ENCODE results near the gene FOXP1. TPM values are rescaled to one million over a fixed set of nuclear protein-coding genes. Genes with fewer than 3 reads are reported as not detected.

Gene FOXP1
- total RNA-seq, 1 donor from 2014 or later, result 27.3 TPM

DNA sequence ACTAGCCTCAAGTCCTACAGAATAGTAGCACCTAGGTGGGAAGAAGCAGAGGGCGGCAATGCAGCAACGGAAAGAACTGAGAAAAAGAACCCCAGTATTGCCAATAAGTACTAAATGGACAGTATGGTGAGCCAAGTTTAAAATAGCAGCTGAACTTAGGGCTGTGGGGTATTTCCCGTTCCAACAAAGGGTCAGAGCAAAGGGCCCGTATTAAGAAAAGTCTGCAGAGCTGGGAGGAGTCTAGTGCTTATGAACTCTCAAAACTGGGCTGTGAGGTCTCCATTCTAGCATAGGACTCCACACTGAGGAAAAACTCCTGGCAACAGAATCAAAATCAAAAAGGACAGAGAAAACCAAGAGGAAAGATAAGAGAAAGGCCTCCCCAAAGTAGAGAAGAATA is 250.7 kb downstream of the FOXP1 start:
- Histone ChIP-seq H3K9me3 (ENCODE audit: low read depth) (no peaks in the 10 kb centered on the region), H3K36me3 (no peaks in the 10 kb centered on the region), H4K20me1 (ENCODE audit: low read depth) (no peaks in the 10 kb centered on the region), H3K27me3 (no peaks in the 10 kb centered on the region), H2AFZ (replicated peaks) (no peak overlapping the region), H3K9ac (no peak overlapping the region), H3K4me3 (no peak overlapping the region), H3K27ac (no peak overlapping the region), H3F3A (ENCODE audit: low read depth) (no peaks in the 10 kb centered on the region), H3K4me1 (peaks cover 3% of the 10 kb centered on the region), H3K79me2 (ENCODE audit: low read depth) (no peaks in the 10 kb centered on the region), H3K4me2 (no peak overlapping the region)
- DNase-seq (ENCODE audit: low spot score), result no peak
- Mint-ChIP-seq H3K27ac (no peak overlapping the region), H3K4me3 (no peak overlapping the region), H3K4me1 (peaks cover 3% of the 10 kb centered on the region), H3K36me3 (peaks cover 19% of the 10 kb centered on the region), H3K27me3 (ENCODE audit: insufficient read depth, low read depth) (no peaks in the 10 kb centered on the region), H3K9me3 (peaks cover 6% of the 10 kb centered on the region)
- no peak for TF ChIP-seq EZH2 (IDR thresholded peaks at IDR 0.05)
- no peak for TF ChIP-seq EZH2phosphoT487 (IDR thresholded peaks at IDR 0.05)
- TF ChIP-seq, protein P1, sequence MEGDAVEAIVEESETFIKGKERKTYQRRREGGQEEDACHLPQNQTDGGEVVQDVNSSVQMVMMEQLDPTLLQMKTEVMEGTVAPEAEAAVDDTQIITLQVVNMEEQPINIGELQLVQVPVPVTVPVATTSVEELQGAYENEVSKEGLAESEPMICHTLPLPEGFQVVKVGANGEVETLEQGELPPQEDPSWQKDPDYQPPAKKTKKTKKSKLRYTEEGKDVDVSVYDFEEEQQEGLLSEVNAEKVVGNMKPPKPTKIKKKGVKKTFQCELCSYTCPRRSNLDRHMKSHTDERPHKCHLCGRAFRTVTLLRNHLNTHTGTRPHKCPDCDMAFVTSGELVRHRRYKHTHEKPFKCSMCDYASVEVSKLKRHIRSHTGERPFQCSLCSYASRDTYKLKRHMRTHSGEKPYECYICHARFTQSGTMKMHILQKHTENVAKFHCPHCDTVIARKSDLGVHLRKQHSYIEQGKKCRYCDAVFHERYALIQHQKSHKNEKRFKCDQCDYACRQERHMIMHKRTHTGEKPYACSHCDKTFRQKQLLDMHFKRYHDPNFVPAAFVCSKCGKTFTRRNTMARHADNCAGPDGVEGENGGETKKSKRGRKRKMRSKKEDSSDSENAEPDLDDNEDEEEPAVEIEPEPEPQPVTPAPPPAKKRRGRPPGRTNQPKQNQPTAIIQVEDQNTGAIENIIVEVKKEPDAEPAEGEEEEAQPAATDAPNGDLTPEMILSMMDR (IDR thresholded peaks at IDR 0.05), result no peak

DNA sequence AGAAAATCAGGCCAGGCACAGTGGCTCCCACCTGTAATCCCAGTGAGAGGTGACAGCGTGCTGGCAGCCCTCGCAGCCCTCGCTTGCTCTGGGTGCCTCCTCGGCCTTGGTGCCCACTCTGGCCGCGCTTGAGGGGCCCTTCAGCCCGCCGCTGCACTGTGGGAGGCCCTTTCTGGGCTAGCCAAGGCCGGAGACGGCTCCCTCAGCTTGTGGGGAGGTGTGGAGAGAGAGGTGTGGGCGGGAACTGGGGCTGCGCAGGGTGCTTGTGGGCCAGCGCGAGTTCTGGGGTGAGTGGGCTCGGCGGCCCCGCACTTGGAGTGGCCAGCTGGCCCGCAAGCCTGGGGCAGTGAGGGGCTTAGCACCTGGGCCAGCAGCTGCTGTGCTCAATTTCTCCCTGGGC is 252.6 kb downstream of the FOXP1 start:
- Histone ChIP-seq H3K9ac (no peak overlapping the region), H2AFZ (replicated peaks) (no peak overlapping the region), H3K9me3 (ENCODE audit: low read depth) (no peaks in the 10 kb centered on the region), H3K36me3 (no peaks in the 10 kb centered on the region), H3K27me3 (no peaks in the 10 kb centered on the region), H3F3A (ENCODE audit: low read depth) (no peaks in the 10 kb centered on the region), H3K27ac (no peak overlapping the region), H3K4me1 (peaks cover 3% of the 10 kb centered on the region), H3K4me2 (no peak overlapping the region), H4K20me1 (ENCODE audit: low read depth) (no peaks in the 10 kb centered on the region), H3K79me2 (ENCODE audit: low read depth) (no peaks in the 10 kb centered on the region), H3K4me3 (no peak overlapping the region)
- no peak for DNase-seq (ENCODE audit: low spot score)
- Mint-ChIP-seq H3K27me3 (ENCODE audit: insufficient read depth, low read depth) (no peaks in the 10 kb centered on the region), H3K4me1 (no peaks in the 10 kb centered on the region), H3K36me3 (peaks cover 19% of the 10 kb centered on the region), H3K9me3 (peaks cover 6% of the 10 kb centered on the region), H3K4me3 (no peak overlapping the region), H3K27ac (no peak overlapping the region)
- TF ChIP-seq, protein P1 (IDR thresholded peaks at IDR 0.05), result no peak
- no peak for TF ChIP-seq EZH2phosphoT487 (IDR thresholded peaks at IDR 0.05)
- TF ChIP-seq EZH2 (IDR thresholded peaks at IDR 0.05), result no peak

DNA sequence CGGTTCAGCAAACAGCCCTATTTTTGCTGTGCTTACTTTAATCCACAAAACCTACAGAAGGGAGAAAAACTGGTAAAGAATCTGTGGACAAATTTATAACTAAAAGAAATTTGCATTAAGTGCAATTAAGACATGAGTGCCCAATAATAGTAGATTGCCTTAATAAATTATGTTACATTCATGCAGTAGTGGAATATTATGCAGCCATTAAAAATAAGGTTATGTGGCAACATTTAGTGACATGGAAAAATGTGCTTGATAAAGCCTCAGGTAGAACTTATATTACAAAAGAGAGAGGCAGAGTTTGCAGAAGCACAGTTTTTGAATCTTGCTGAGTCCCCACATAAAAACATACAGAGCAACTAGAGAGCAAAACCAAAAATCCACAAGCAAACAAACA is 253.0 kb downstream of the FOXP1 start:
- TF ChIP-seq, protein P1 (IDR thresholded peaks at IDR 0.05), result no peak
- TF ChIP-seq EZH2phosphoT487 (IDR thresholded peaks at IDR 0.05) (no peak), EZH2 (IDR thresholded peaks at IDR 0.05) (no peak)
- Mint-ChIP-seq H3K27me3 (ENCODE audit: insufficient read depth, low read depth) (no peaks in the 10 kb centered on the region), H3K36me3 (peaks cover 19% of the 10 kb centered on the region), H3K4me3 (no peak overlapping the region), H3K27ac (no peak overlapping the region), H3K9me3 (peaks cover 6% of the 10 kb centered on the region), H3K4me1 (no peaks in the 10 kb centered on the region)
- no peak for DNase-seq (ENCODE audit: low spot score)
- Histone ChIP-seq H2AFZ (replicated peaks) (no peak overlapping the region), H3K27me3 (no peaks in the 10 kb centered on the region), H3F3A (ENCODE audit: low read depth) (no peaks in the 10 kb centered on the region), H3K27ac (no peak overlapping the region), H3K79me2 (ENCODE audit: low read depth) (no peaks in the 10 kb centered on the region), H4K20me1 (ENCODE audit: low read depth) (no peaks in the 10 kb centered on the region), H3K4me2 (no peak overlapping the region), H3K4me3 (no peak overlapping the region), H3K4me1 (peaks cover 3% of the 10 kb centered on the region), H3K9me3 (ENCODE audit: low read depth) (no peaks in the 10 kb centered on the region), H3K36me3 (no peaks in the 10 kb centered on the region), H3K9ac (no peak overlapping the region)

All from neural progenitor cell (in vitro differentiated cells).